GM23338 (cell line): ENCODE results near the gene ARHGDIA. TPM values are rescaled to one million over a fixed set of nuclear protein-coding genes. Genes with fewer than 3 reads are reported as not detected.

ENCODE experiments used
- ATAC-seq: fragments of 200-7000 bp; cut with Tn5 transposase; 3 replicates; pipeline ENCODE4 v1.9.1; 2020
- DNase-seq: peaks from one replicate; pipeline ENCODE4 v3.0.0-alpha.2; 2015; ENCODE audit warnings: low spot score
- H2AFZ ChIP-seq: fragments of 200-600 bp; sonication (generic); 2 replicates; pipeline ENCODE4 v1.8.0; 2016; ENCODE audit warnings: antibody characterized with exemption, mild to moderate bottlenecking, moderate library complexity
- H3F3A ChIP-seq: fragments of 200-600 bp; sonication (generic); replicated peaks from 2 replicates; pipeline ENCODE4 v1.8.0; 2017; ENCODE audit warnings: antibody characterized with exemption, mixed run types, low read depth
- H3K27ac ChIP-seq: fragments of 200-600 bp; sonication (generic); 2 replicates; pipeline ENCODE4 v1.6.1; 2016; ENCODE audit warnings: low read depth
- H3K27me3 ChIP-seq: fragments of 200-600 bp; sonication (generic); 2 replicates; pipeline ENCODE4 v1.8.0; 2016; ENCODE audit warnings: mild to moderate bottlenecking, mixed run types, moderate library complexity; ENCODE audit not compliant: insufficient read depth
- H3K36me3 ChIP-seq: fragments of 200-600 bp; sonication (generic); 2 replicates; pipeline ENCODE4 v1.8.0; 2016; ENCODE audit warnings: mild to moderate bottlenecking; ENCODE audit not compliant: insufficient read depth
- H3K4me1 ChIP-seq: fragments of 200-600 bp; sonication (generic); 2 replicates; pipeline ENCODE4 v1.8.0; 2016; ENCODE audit warnings: mild to moderate bottlenecking, moderate library complexity; ENCODE audit not compliant: insufficient read depth
- H3K4me2 ChIP-seq: fragments of 200-600 bp; sonication (generic); 2 replicates; pipeline ENCODE4 v1.7.1; 2017; ENCODE audit warnings: mixed run types
- H3K4me3 ChIP-seq: fragments of 200-600 bp; sonication (generic); 2 replicates; pipeline ENCODE4 v1.6.1; 2016; ENCODE audit warnings: mixed run types
- H3K79me2 ChIP-seq: fragments of 200-600 bp; sonication (generic); replicated peaks from 2 replicates; pipeline ENCODE4 v1.8.0; 2017; ENCODE audit warnings: mild to moderate bottlenecking; ENCODE audit not compliant: insufficient read depth
- H3K9me2 ChIP-seq: fragments of 200-600 bp; sonication (generic); 2 replicates; pipeline ENCODE4 v1.8.0; 2017; ENCODE audit not compliant: insufficient read depth
- H4K20me1 ChIP-seq: fragments of 200-600 bp; sonication (generic); replicated peaks from 2 replicates; pipeline ENCODE4 v1.8.0; 2017; ENCODE audit warnings: mild to moderate bottlenecking; ENCODE audit not compliant: insufficient read depth
- H3K27ac Mint-ChIP-seq: 2 replicates; pipeline ENCODE4 v1.8.0; 2020; ENCODE audit warnings: inconsistent platforms, mild to moderate bottlenecking, moderate library complexity, mixed read lengths
- H3K27me3 Mint-ChIP-seq: 3 replicates; pipeline ENCODE4 v1.8.0; 2022; ENCODE audit warnings: low read depth, mild to moderate bottlenecking, moderate library complexity, mixed read lengths, inconsistent platforms; ENCODE audit not compliant: insufficient read depth, poor library complexity
- H3K36me3 Mint-ChIP-seq: 3 replicates; pipeline ENCODE4 v1.8.0; 2021; ENCODE audit warnings: low read depth, mild to moderate bottlenecking, inconsistent platforms, moderate library complexity, mixed read lengths
- H3K4me1 Mint-ChIP-seq: 3 replicates; pipeline ENCODE4 v1.8.0; 2020; ENCODE audit warnings: mild to moderate bottlenecking, inconsistent platforms, mixed read lengths
- H3K4me3 Mint-ChIP-seq: 3 replicates; pipeline ENCODE4 v1.8.0; 2021; ENCODE audit warnings: moderate library complexity, mild to moderate bottlenecking, inconsistent platforms, mixed read lengths
- H3K9me3 Mint-ChIP-seq: 3 replicates; pipeline ENCODE4 v1.8.0; 2020; ENCODE audit warnings: moderate library complexity, mild to moderate bottlenecking, inconsistent platforms, mixed read lengths
- CREB1 ChIP-seq: fragments of 250-450 bp; sonication (Bioruptor Pico); IDR thresholded peaks from 2 replicates; pipeline ENCODE4 v1.5.0; 2020; ENCODE audit warnings: low read depth, mild to moderate bottlenecking, moderate library complexity
- EZH2 ChIP-seq: fragments of 200-600 bp; sonication (generic); IDR thresholded peaks from one replicate; pipeline ENCODE4 v1.8.0; 2017; ENCODE audit warnings: antibody characterized with exemption, mild to moderate bottlenecking, low read depth; ENCODE audit not compliant: unreplicated experiment
- EZH2phosphoT487 ChIP-seq: fragments of 200-600 bp; sonication (generic); IDR thresholded peaks from one replicate; pipeline ENCODE4 v1.8.1; 2018; ENCODE audit warnings: antibody characterized with exemption; ENCODE audit not compliant: unreplicated experiment
- JUNB ChIP-seq: IDR thresholded peaks from one replicate; pipeline ENCODE4 v1.6.1; 2016; ENCODE audit warnings: antibody characterized with exemption; ENCODE audit not compliant: unreplicated experiment
- NANOG ChIP-seq: IDR thresholded peaks from 2 replicates; pipeline ENCODE4 v1.6.1; 2016; ENCODE audit warnings: antibody characterized with exemption, borderline replicate concordance
- POLR2AphosphoS5 ChIP-seq: IDR thresholded peaks from 2 replicates; pipeline ENCODE4 v1.6.1; 2016; ENCODE audit warnings: antibody characterized with exemption, low read depth
- STAT1 ChIP-seq: IDR thresholded peaks from one replicate; pipeline ENCODE4 v1.6.1; 2016; ENCODE audit warnings: antibody characterized with exemption; ENCODE audit not compliant: unreplicated experiment
- ZNF114 ChIP-seq: fragments of 250-450 bp; sonication (Bioruptor Pico); IDR thresholded peaks from 2 replicates; pipeline ENCODE4 v1.5.0; 2020; ENCODE audit warnings: mild to moderate bottlenecking, moderate library complexity
- ZNF331 ChIP-seq: fragments of 250-450 bp; sonication (Bioruptor Pico); IDR thresholded peaks from 2 replicates; pipeline ENCODE4 v1.5.0; 2020; ENCODE audit warnings: low read depth, mild to moderate bottlenecking, moderate library complexity
- polyA plus RNA-seq: library from polyadenylated mRNA; unstranded; fragments of >200 nt; fragmentation: Nextera tagmentation; extraction: Ambion mirVana; gene quantifications from 2 replicates; pipeline ENCODE4 v1.2.1, GENCODE V29; 2016
- total RNA-seq: library from RNA; depleted of rRNA; stranded (reverse); fragments of >200 nt; shearing (Covaris generic); gene quantifications from 2 replicates; pipeline ENCODE4 v1.2.3, GENCODE V29; 2014
- TF ChIP-seq, protein P1 (sequence below): IDR thresholded peaks from 2 replicates; pipeline ENCODE4 v1.6.1; 2016; ENCODE audit warnings: antibody characterized with exemption
- TF ChIP-seq, protein P2 (sequence below): fragments of 250-450 bp; sonication (Bioruptor Pico); IDR thresholded peaks from 2 replicates; pipeline ENCODE4 v1.5.0; 2020; ENCODE audit warnings: mild to moderate bottlenecking, moderate library complexity

Gene ARHGDIA
- total and polyA plus RNA-seq, 2 experiments from 2014 or later = 125 to 140 TPM

DNA sequence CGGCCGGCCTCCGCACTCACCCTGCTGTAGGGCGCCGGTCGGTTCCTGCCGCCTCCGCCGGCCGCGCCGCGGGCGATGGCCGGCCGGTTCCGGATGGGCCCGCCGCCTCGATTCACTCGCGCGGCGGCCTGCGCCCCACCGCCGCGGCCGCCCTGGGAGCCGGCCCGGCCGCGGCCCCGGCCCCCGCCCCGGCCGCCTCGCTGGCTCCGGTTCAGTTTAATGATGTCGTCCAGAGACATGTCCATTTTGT, 20.1 kb upstream of the ARHGDIA start:
- DNase-seq = no peak
- peaks cover 58% of the 10 kb centered on the region for H3K79me2 ChIP-seq
- peaks cover 64% of the 10 kb centered on the region for H3K36me3 Mint-ChIP-seq
- H2AFZ ChIP-seq = no peak overlapping the region
- H3K9me2 ChIP-seq = no peaks in the 10 kb centered on the region
- H3K4me3 ChIP-seq = peak overlapping the region; percentile 95
- no peaks in the 10 kb centered on the region for H3K9me3 Mint-ChIP-seq
- H3K27ac ChIP-seq = no peak overlapping the region
- peaks cover 44% of the 10 kb centered on the region for H3K36me3 ChIP-seq
- peak overlapping the region; percentile 91 for H3K4me3 Mint-ChIP-seq
- H3K4me2 ChIP-seq = peak overlapping the region; percentile 96
- H3K27me3 ChIP-seq = no peaks in the 10 kb centered on the region
- peak overlapping the region; percentile 99 for H3K27ac Mint-ChIP-seq
- H3K4me1 Mint-ChIP-seq = peaks cover 4% of the 10 kb centered on the region; the same call in 1 of the 3 replicates
- peaks cover 24% of the 10 kb centered on the region for H3F3A ChIP-seq
- peaks cover 15% of the 10 kb centered on the region; the same call in 1 of the 2 replicates for H4K20me1 ChIP-seq
- ATAC-seq = no peak
- H3K27me3 Mint-ChIP-seq = peaks cover 33% of the 10 kb centered on the region
- TF ChIP-seq CREB1 (CRISPR knock-in tag) (no peak), NANOG (no peak), STAT1 (no peak), EZH2 (no peak), EZH2phosphoT487 (no peak), ZNF114 (no peak), ZNF331 (CRISPR knock-in tag) (no peak)
- TF ChIP-seq, protein P1, sequence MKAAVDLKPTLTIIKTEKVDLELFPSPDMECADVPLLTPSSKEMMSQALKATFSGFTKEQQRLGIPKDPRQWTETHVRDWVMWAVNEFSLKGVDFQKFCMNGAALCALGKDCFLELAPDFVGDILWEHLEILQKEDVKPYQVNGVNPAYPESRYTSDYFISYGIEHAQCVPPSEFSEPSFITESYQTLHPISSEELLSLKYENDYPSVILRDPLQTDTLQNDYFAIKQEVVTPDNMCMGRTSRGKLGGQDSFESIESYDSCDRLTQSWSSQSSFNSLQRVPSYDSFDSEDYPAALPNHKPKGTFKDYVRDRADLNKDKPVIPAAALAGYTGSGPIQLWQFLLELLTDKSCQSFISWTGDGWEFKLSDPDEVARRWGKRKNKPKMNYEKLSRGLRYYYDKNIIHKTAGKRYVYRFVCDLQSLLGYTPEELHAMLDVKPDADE = no peak
- H3K4me1 ChIP-seq = peaks cover 8% of the 10 kb centered on the region; the same call in 1 of the 2 replicates

DNA sequence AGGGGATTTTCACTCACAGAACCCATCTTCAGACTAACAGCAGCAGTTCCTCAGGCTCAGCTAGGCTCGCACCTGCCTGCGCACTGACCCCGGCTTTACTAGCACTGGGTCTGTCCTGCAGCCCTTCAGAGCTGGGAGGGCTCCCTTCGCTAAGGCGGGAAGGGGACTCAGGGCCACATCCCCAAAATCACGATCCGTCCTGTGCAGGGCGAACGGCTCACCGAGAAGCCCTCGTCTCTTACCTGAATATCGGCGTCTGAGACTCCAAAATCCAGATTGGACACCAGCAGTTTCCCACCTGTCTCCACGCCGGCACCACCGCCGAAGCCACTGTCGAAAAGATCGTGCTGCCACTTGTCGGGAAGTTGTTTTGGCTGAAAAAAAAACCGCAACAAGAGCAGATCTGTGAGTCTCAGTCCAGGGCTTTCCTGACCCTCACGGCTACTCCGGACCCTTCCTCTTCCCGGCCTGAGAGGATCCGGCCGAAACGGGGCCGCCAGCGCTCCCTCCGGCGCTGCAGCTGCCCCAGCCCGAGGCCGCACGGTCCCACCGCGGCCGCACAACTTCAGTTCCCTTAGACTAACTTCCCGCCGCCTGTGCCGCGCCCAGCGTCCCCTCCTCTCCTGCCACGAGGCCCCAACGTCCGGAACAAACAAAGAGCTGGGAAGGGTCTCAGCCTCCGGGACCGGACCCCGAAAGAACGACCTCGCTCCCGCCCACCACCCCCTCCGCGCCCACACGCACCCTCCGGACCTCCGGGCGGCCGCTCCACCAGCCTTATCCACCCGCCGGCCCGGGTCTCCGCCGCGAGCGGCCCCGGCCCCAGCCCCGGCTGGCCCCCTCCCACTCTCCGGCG, 19.5 kb upstream of the ARHGDIA start:
- H3K9me3 Mint-ChIP-seq = no peaks in the 10 kb centered on the region
- H3K79me2 ChIP-seq = peaks cover 58% of the 10 kb centered on the region
- TF ChIP-seq EZH2 = no peak
- TF ChIP-seq POLR2AphosphoS5 = no peak
- TF ChIP-seq, protein P1 = no peak
- TF ChIP-seq JUNB = no peak
- TF ChIP-seq STAT1 = no peak
- TF ChIP-seq CREB1 (CRISPR knock-in tag) = no peak
- no peak for TF ChIP-seq EZH2phosphoT487
- no peak for TF ChIP-seq ZNF114
- TF ChIP-seq, protein P2, sequence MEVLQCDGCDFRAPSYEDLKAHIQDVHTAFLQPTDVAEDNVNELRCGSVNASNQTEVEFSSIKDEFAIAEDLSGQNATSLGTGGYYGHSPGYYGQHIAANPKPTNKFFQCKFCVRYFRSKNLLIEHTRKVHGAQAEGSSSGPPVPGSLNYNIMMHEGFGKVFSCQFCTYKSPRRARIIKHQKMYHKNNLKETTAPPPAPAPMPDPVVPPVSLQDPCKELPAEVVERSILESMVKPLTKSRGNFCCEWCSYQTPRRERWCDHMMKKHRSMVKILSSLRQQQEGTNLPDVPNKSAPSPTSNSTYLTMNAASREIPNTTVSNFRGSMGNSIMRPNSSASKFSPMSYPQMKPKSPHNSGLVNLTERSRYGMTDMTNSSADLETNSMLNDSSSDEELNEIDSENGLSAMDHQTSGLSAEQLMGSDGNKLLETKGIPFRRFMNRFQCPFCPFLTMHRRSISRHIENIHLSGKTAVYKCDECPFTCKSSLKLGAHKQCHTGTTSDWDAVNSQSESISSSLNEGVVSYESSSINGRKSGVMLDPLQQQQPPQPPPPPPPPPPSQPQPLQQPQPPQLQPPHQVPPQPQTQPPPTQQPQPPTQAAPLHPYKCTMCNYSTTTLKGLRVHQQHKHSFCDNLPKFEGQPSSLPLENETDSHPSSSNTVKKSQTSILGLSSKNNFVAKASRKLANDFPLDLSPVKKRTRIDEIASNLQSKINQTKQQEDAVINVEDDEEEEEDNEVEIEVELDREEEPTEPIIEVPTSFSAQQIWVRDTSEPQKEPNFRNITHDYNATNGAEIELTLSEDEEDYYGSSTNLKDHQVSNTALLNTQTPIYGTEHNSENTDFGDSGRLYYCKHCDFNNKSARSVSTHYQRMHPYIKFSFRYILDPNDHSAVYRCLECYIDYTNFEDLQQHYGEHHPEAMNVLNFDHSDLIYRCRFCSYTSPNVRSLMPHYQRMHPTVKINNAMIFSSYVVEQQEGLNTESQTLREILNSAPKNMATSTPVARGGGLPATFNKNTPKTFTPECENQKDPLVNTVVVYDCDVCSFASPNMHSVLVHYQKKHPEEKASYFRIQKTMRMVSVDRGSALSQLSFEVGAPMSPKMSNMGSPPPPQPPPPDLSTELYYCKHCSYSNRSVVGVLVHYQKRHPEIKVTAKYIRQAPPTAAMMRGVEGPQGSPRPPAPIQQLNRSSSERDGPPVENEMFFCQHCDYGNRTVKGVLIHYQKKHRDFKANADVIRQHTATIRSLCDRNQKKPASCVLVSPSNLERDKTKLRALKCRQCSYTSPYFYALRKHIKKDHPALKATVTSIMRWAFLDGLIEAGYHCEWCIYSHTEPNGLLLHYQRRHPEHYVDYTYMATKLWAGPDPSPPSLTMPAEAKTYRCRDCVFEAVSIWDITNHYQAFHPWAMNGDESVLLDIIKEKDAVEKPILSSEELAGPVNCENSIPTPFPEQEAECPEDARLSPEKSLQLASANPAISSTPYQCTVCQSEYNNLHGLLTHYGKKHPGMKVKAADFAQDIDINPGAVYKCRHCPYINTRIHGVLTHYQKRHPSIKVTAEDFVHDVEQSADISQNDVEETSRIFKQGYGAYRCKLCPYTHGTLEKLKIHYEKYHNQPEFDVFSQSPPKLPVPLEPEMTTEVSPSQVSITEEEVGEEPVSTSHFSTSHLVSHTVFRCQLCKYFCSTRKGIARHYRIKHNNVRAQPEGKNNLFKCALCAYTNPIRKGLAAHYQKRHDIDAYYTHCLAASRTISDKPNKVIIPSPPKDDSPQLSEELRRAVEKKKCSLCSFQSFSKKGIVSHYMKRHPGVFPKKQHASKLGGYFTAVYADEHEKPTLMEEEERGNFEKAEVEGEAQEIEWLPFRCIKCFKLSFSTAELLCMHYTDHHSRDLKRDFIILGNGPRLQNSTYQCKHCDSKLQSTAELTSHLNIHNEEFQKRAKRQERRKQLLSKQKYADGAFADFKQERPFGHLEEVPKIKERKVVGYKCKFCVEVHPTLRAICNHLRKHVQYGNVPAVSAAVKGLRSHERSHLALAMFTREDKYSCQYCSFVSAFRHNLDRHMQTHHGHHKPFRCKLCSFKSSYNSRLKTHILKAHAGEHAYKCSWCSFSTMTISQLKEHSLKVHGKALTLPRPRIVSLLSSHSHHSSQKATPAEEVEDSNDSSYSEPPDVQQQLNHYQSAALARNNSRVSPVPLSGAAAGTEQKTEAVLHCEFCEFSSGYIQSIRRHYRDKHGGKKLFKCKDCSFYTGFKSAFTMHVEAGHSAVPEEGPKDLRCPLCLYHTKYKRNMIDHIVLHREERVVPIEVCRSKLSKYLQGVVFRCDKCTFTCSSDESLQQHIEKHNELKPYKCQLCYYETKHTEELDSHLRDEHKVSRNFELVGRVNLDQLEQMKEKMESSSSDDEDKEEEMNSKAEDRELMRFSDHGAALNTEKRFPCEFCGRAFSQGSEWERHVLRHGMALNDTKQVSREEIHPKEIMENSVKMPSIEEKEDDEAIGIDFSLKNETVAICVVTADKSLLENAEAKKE (CRISPR knock-in tag) = no peak

More for the DNA sequence above, 19.5 kb upstream of the ARHGDIA start:
- H3K27me3 Mint-ChIP-seq = peaks cover 33% of the 10 kb centered on the region
- H3K4me1 Mint-ChIP-seq = peaks cover 4% of the 10 kb centered on the region; the same call in 1 of the 3 replicates
- peak overlapping the region; percentile 73 for H3K27ac ChIP-seq
- H3K4me3 ChIP-seq = peak overlapping the region; percentile 95
- H3K4me1 ChIP-seq = peaks cover 8% of the 10 kb centered on the region; the same call in 1 of the 2 replicates
- H3K27ac Mint-ChIP-seq = peak overlapping the region; percentile 97
- H3K36me3 Mint-ChIP-seq = peaks cover 68% of the 10 kb centered on the region
- ATAC-seq = no peak
- H3K9me2 ChIP-seq = no peaks in the 10 kb centered on the region
- peak overlapping the region; percentile 96 for H3K4me2 ChIP-seq
- no peaks in the 10 kb centered on the region for H3K27me3 ChIP-seq
- H3K4me3 Mint-ChIP-seq = peak overlapping the region; percentile 91
- peaks cover 24% of the 10 kb centered on the region for H3F3A ChIP-seq
- no peak overlapping the region for H2AFZ ChIP-seq
- H4K20me1 ChIP-seq = peaks cover 14% of the 10 kb centered on the region; the same call in 1 of the 2 replicates
- DNase-seq = peak; percentile 42
- H3K36me3 ChIP-seq = peaks cover 41% of the 10 kb centered on the region
